ENCODE results near the gene GOLGA8N. TPM values are rescaled to one million over a fixed set of nuclear protein-coding genes. Genes with fewer than 3 reads are reported as not detected.
A peak's percentile ranks its signal among the peaks of the same experiment; 100 is the strongest.

Gene GOLGA8N
- total and polyA plus RNA-seq, 2 donors (not counting 1 experiment from before 2014, with no cell fraction given), result 3.7 to 7.5 TPM

DNA sequence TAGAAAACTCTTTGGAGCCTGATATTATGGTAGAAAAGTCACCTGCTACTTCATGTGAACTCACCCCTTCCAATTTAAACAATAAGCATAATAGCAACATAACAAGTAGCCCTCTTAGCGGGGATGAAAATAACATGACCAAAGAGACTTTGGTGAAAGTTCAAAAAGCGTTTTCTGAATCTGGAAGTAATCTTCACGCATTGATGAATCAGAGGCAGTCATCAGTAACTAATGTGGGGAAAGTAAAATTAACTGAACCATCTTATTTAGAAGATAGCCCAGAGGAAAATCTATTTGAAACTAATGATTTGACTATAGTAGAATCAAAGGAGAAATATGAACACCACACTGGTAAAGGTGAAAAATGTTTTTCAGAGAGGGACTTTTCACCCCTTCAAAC lies 43.2 kb downstream of the GOLGA8N start:
- Mint-ChIP-seq H3K27ac (no peak overlapping the region), H3K27me3 (peaks cover 3% of the 10 kb centered on the region), H3K4me3 (peak overlapping the region; percentile 2), H3K4me1 (peaks cover 17% of the 10 kb centered on the region), H3K9me3 (ENCODE audit: insufficient read depth) (no peaks in the 10 kb centered on the region)
- H3K9me3 ChIP-seq (ENCODE audit: control extremely low read depth in 1 of 3, control insufficient read depth in 2 of 3, insufficient read depth in 1 of 3, low read length in 2 of 3), result no peaks in the 10 kb centered on the region
- no peak overlapping the region for H3K27ac ChIP-seq (ENCODE audit: low read length in 2 of 2)
- DNase-seq (no peak), ATAC-seq (ENCODE audit: low read depth) (no peak)
- H3K9ac ChIP-seq (ENCODE audit: low read length), result no peak overlapping the region
- H3K4me1 ChIP-seq (ENCODE audit: control insufficient read depth in 2 of 2, insufficient read depth in 2 of 2, low read length in 2 of 2), result peaks cover 14 to 16% of the 10 kb centered on the region in 2 donors
- peaks cover 0 to 3% of the 10 kb centered on the region in 2 experiments for H3K36me3 ChIP-seq (replicated peaks in 1 of 2; ENCODE audit: control extremely low read depth in 1 of 2, control insufficient read depth in 1 of 2, extremely low read depth in 1 of 2, insufficient read depth in 2 of 2, low read length in 1 of 2)
- TF ChIP-seq, protein P1, sequence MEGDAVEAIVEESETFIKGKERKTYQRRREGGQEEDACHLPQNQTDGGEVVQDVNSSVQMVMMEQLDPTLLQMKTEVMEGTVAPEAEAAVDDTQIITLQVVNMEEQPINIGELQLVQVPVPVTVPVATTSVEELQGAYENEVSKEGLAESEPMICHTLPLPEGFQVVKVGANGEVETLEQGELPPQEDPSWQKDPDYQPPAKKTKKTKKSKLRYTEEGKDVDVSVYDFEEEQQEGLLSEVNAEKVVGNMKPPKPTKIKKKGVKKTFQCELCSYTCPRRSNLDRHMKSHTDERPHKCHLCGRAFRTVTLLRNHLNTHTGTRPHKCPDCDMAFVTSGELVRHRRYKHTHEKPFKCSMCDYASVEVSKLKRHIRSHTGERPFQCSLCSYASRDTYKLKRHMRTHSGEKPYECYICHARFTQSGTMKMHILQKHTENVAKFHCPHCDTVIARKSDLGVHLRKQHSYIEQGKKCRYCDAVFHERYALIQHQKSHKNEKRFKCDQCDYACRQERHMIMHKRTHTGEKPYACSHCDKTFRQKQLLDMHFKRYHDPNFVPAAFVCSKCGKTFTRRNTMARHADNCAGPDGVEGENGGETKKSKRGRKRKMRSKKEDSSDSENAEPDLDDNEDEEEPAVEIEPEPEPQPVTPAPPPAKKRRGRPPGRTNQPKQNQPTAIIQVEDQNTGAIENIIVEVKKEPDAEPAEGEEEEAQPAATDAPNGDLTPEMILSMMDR (IDR thresholded peaks at IDR 0.05), result no peak
- TF ChIP-seq EZH2 (IDR thresholded peaks at IDR 0.05; ENCODE audit: borderline replicate concordance, insufficient read depth, low read depth, low read length, poor library complexity, severe bottlenecking), result no peak
- intact Hi-C loops (cut with micrococcal nuclease), result no loop called here
- ChIA-PET POLR2A (no interaction called here), CTCF (no interaction called here)
- no peaks in the 10 kb centered on the region for H3K79me2 ChIP-seq (ENCODE audit: control insufficient read depth, insufficient read depth, low read length)
- H2AFZ ChIP-seq (ENCODE audit: insufficient read depth, low read depth, low read length, poor library complexity, severe bottlenecking), result no peak overlapping the region
- no CpG with 5 or more reads among the region's 3 CpGs for WGBS (ENCODE audit: insufficient coverage)
- H4K20me1 ChIP-seq (ENCODE audit: control insufficient read depth, insufficient read depth, low read length, poor library complexity, severe bottlenecking), result no peaks in the 10 kb centered on the region
- no peaks in the 10 kb centered on the region for H3K27me3 ChIP-seq (replicated peaks in 1 of 4; ENCODE audit: control extremely low read depth in 1 of 4, control insufficient read depth in 3 of 4, insufficient read depth in 4 of 4, low read length in 3 of 4)
- peak overlapping the region; percentile 11 for H3K4me2 ChIP-seq (replicated peaks; ENCODE audit: low read depth, low read length, poor library complexity, severe bottlenecking)
- H3K4me3 ChIP-seq (ENCODE audit: control extremely low read depth in 1 of 5, extremely low read depth in 1 of 5, insufficient read depth in 1 of 5, low read depth in 2 of 5, low read length in 4 of 5), result no peak overlapping the region

DNA sequence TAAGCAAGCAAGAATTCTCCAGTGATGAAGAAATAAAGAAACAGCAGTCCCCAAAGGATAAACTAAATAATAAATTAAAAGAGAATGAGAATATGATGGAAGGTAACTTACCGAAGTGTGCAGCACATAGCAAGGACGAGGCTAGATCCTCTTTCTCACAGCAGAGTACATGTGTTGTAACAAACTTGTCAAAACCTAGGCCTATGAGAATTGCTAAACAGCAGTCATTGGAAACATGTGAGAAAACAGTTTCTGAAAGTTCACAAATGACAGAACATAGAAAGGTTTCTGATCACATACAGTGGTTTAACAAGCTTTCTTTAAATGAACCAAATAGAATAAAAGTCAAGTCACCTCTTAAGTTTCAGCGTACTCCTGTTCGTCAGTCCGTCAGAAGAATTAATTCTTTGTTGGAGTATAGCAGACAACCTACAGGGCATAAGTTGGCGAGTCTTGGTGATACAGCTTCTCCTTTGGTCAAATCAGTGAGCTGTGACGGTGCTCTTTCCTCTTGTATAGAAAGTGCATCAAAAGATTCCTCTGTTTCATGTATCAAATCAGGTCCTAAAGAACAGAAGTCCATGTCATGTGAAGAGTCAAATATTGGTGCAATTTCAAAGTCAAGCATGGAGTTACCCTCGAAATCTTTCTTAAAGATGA lies 43.8 kb downstream of the GOLGA8N start:
- ATAC-seq (ENCODE audit: low read depth) (peak; percentile 62), DNase-seq (peak; percentile 30)
- no peaks in the 10 kb centered on the region for H3K9me3 ChIP-seq (ENCODE audit: control extremely low read depth in 1 of 3, control insufficient read depth in 2 of 3, insufficient read depth in 1 of 3, low read length in 2 of 3)
- 40% methylated on average over 1 of the region's 8 CpGs for WGBS (ENCODE audit: insufficient coverage)
- no peak overlapping the region for H3K27ac ChIP-seq (ENCODE audit: low read length in 2 of 2)
- H3K27ac Mint-ChIP-seq, result no peak overlapping the region
- no peaks in the 10 kb centered on the region for H3K9me3 Mint-ChIP-seq (ENCODE audit: insufficient read depth)
- TF ChIP-seq, protein P1 (IDR thresholded peaks at IDR 0.05), result no peak
- no peak for TF ChIP-seq EZH2 (IDR thresholded peaks at IDR 0.05; ENCODE audit: borderline replicate concordance, insufficient read depth, low read depth, low read length, poor library complexity, severe bottlenecking)
- no peak overlapping the region for H3K4me3 ChIP-seq (ENCODE audit: control extremely low read depth in 1 of 5, extremely low read depth in 1 of 5, insufficient read depth in 1 of 5, low read depth in 2 of 5, low read length in 4 of 5)
- ChIA-PET POLR2A (no interaction called here), CTCF (interaction anchor here (0.7 kb wide), 1 partner anchor 28 kb away, joined by 3 read pairs; no protein-coding TSS in a partner anchor)
- peaks cover 0 to 3% of the 10 kb centered on the region in 2 experiments for H3K36me3 ChIP-seq (replicated peaks in 1 of 2; ENCODE audit: control extremely low read depth in 1 of 2, control insufficient read depth in 1 of 2, extremely low read depth in 1 of 2, insufficient read depth in 2 of 2, low read length in 1 of 2)
- no peaks in the 10 kb centered on the region for H3K79me2 ChIP-seq (ENCODE audit: control insufficient read depth, insufficient read depth, low read length)
- H2AFZ ChIP-seq (ENCODE audit: insufficient read depth, low read depth, low read length, poor library complexity, severe bottlenecking), result no peak overlapping the region
- H3K27me3 ChIP-seq (replicated peaks in 1 of 4; ENCODE audit: control extremely low read depth in 1 of 4, control insufficient read depth in 3 of 4, insufficient read depth in 4 of 4, low read length in 3 of 4), result no peaks in the 10 kb centered on the region
- H3K4me3 Mint-ChIP-seq, result peak overlapping the region; percentile 34
- peak overlapping the region; percentile 11 for H3K4me2 ChIP-seq (replicated peaks; ENCODE audit: low read depth, low read length, poor library complexity, severe bottlenecking)
- no peak overlapping the region for H3K9ac ChIP-seq (ENCODE audit: low read length)
- H3K4me1 ChIP-seq (ENCODE audit: control insufficient read depth in 2 of 2, insufficient read depth in 2 of 2, low read length in 2 of 2), result peaks cover 14 to 16% of the 10 kb centered on the region in 2 donors
- intact Hi-C loops (cut with micrococcal nuclease), result no loop called here
- peaks cover 17% of the 10 kb centered on the region for H3K4me1 Mint-ChIP-seq
- H3K27me3 Mint-ChIP-seq, result peaks cover 7% of the 10 kb centered on the region
- H4K20me1 ChIP-seq (ENCODE audit: control insufficient read depth, insufficient read depth, low read length, poor library complexity, severe bottlenecking), result no peaks in the 10 kb centered on the region

Data from B cell (primary cell).